Activated naive CD4-positive, alpha-beta T cell treated with anti-CD3 and anti-CD28 coated beads, Interleukin-2, amount 50 U/mL, for 24 hours (primary cell): Measurements from ENCODE around the gene IGF1.
"Not testable (repeated sequence)": the region's sequence is repeated elsewhere in the genome, so short reads cannot be mapped to it uniquely, and the experiment has no call there.

ENCODE experiments used
- H3K27ac Mint-ChIP-seq: one replicate; pipeline ENCODE4 v1.8.0; 2021; ENCODE audit warnings: mild to moderate bottlenecking, mixed read lengths
- H3K27me3 Mint-ChIP-seq: one replicate; pipeline ENCODE4 v1.8.0; 2021; ENCODE audit warnings: mixed read lengths
- H3K36me3 Mint-ChIP-seq: one replicate; pipeline ENCODE4 v1.8.0; 2021; ENCODE audit warnings: mixed read lengths
- H3K4me1 Mint-ChIP-seq: one replicate; pipeline ENCODE4 v1.8.0; 2021; ENCODE audit warnings: mixed read lengths
- H3K4me3 Mint-ChIP-seq: one replicate; pipeline ENCODE4 v1.8.0; 2021; ENCODE audit warnings: mild to moderate bottlenecking, mixed read lengths
- H3K9me3 Mint-ChIP-seq: one replicate; pipeline ENCODE4 v1.8.0; 2021; ENCODE audit warnings: mixed read lengths

IGF1 gene

GRCh38 chr12:102454330-102454729, 26.0 kb downstream of the IGF1 start:
- Mint-ChIP-seq H3K9me3 (no peaks in the 10 kb centered on the region), H3K27me3 (peaks cover 3% of the 10 kb centered on the region), H3K4me3 (no peak overlapping the region), H3K4me1 (no peaks in the 10 kb centered on the region), H3K36me3 (no peaks in the 10 kb centered on the region), H3K27ac (no peak overlapping the region)

- H3K9me3 Mint-ChIP-seq, result no peaks in the 10 kb centered on the region
- no peak overlapping the region for H3K27ac Mint-ChIP-seq
- H3K27me3 Mint-ChIP-seq, result no peaks in the 10 kb centered on the region
- H3K4me3 Mint-ChIP-seq, result no peak overlapping the region
- H3K36me3 Mint-ChIP-seq, result no peaks in the 10 kb centered on the region
- no peaks in the 10 kb centered on the region for H3K4me1 Mint-ChIP-seq
Observed at GRCh38 chr12:102452605-102453004, 27.8 kb downstream of the IGF1 start.

- not testable (repeated sequence) for H3K4me3 Mint-ChIP-seq, H3K36me3 Mint-ChIP-seq, H3K27ac Mint-ChIP-seq, H3K4me1 Mint-ChIP-seq, H3K27me3 Mint-ChIP-seq, H3K9me3 Mint-ChIP-seq
Observed at GRCh38 chr12:102449018-102449417, 31.3 kb downstream of the IGF1 start.

GRCh38 chr12:102447426-102447825, 32.9 kb downstream of the IGF1 start:
- not testable (repeated sequence) for H3K9me3 Mint-ChIP-seq, H3K4me1 Mint-ChIP-seq, H3K27me3 Mint-ChIP-seq, H3K36me3 Mint-ChIP-seq, H3K27ac Mint-ChIP-seq, H3K4me3 Mint-ChIP-seq

- H3K36me3 Mint-ChIP-seq, result no peaks in the 10 kb centered on the region
- no peak overlapping the region for H3K4me3 Mint-ChIP-seq
- no peak overlapping the region for H3K27ac Mint-ChIP-seq
- H3K4me1 Mint-ChIP-seq, result no peaks in the 10 kb centered on the region
- H3K9me3 Mint-ChIP-seq, result peaks cover 4% of the 10 kb centered on the region
- peaks cover 2% of the 10 kb centered on the region for H3K27me3 Mint-ChIP-seq
Observed at GRCh38 chr12:102444707-102445106, 35.7 kb downstream of the IGF1 start.

- Mint-ChIP-seq H3K36me3 (no peaks in the 10 kb centered on the region), H3K27me3 (peaks cover 2% of the 10 kb centered on the region), H3K27ac (no peak overlapping the region), H3K4me3 (no peak overlapping the region), H3K4me1 (no peaks in the 10 kb centered on the region), H3K9me3 (peaks cover 4% of the 10 kb centered on the region)
Observed at GRCh38 chr12:102444093-102444492, 36.3 kb downstream of the IGF1 start.

GRCh38 chr12:102441077-102441596, 39.2 kb downstream of the IGF1 start:
- Mint-ChIP-seq H3K9me3 (no peaks in the 10 kb centered on the region), H3K4me3 (no peak overlapping the region), H3K4me1 (no peaks in the 10 kb centered on the region), H3K36me3 (no peaks in the 10 kb centered on the region), H3K27ac (no peak overlapping the region), H3K27me3 (no peaks in the 10 kb centered on the region)

GRCh38 chr12:102439426-102440405, 40.6 kb downstream of the IGF1 start:
- peaks cover 1% of the 10 kb centered on the region for H3K27me3 Mint-ChIP-seq
- no peaks in the 10 kb centered on the region for H3K36me3 Mint-ChIP-seq
- no peaks in the 10 kb centered on the region for H3K4me1 Mint-ChIP-seq
- no peaks in the 10 kb centered on the region for H3K9me3 Mint-ChIP-seq
- no peak overlapping the region for H3K4me3 Mint-ChIP-seq
- no peak overlapping the region for H3K27ac Mint-ChIP-seq

GRCh38 chr12:102438827-102439210, 41.5 kb downstream of the IGF1 start:
- Mint-ChIP-seq H3K9me3 (no peaks in the 10 kb centered on the region), H3K27ac (no peak overlapping the region), H3K27me3 (peaks cover 1% of the 10 kb centered on the region), H3K4me3 (no peak overlapping the region), H3K36me3 (no peaks in the 10 kb centered on the region), H3K4me1 (no peaks in the 10 kb centered on the region)

- Mint-ChIP-seq H3K27me3 (peaks cover 1% of the 10 kb centered on the region), H3K27ac (no peak overlapping the region), H3K36me3 (no peaks in the 10 kb centered on the region), H3K9me3 (no peaks in the 10 kb centered on the region), H3K4me3 (no peak overlapping the region), H3K4me1 (no peaks in the 10 kb centered on the region)
Observed at GRCh38 chr12:102438047-102438826, 42.1 kb downstream of the IGF1 start.

- no peaks in the 10 kb centered on the region for H3K36me3 Mint-ChIP-seq
- H3K27me3 Mint-ChIP-seq, result peaks cover 2% of the 10 kb centered on the region
- H3K27ac Mint-ChIP-seq, result no peak overlapping the region
- no peaks in the 10 kb centered on the region for H3K9me3 Mint-ChIP-seq
- no peaks in the 10 kb centered on the region for H3K4me1 Mint-ChIP-seq
- no peak overlapping the region for H3K4me3 Mint-ChIP-seq
Observed at GRCh38 chr12:102437511-102437910, 42.9 kb downstream of the IGF1 start.

- Mint-ChIP-seq H3K4me3 (no peak overlapping the region), H3K27ac (no peak overlapping the region), H3K27me3 (peaks cover 5% of the 10 kb centered on the region), H3K4me1 (no peaks in the 10 kb centered on the region), H3K9me3 (no peaks in the 10 kb centered on the region), H3K36me3 (no peaks in the 10 kb centered on the region)
Observed at GRCh38 chr12:102436867-102437266, 43.5 kb downstream of the IGF1 start.

- H3K27me3 Mint-ChIP-seq, result peaks cover 5% of the 10 kb centered on the region
- H3K4me3 Mint-ChIP-seq, result no peak overlapping the region
- no peaks in the 10 kb centered on the region for H3K9me3 Mint-ChIP-seq
- H3K27ac Mint-ChIP-seq, result no peak overlapping the region
- H3K4me1 Mint-ChIP-seq, result no peaks in the 10 kb centered on the region
- no peaks in the 10 kb centered on the region for H3K36me3 Mint-ChIP-seq
Observed at GRCh38 chr12:102435827-102436436, 44.4 kb downstream of the IGF1 start.

- Mint-ChIP-seq H3K4me3 (no peak overlapping the region), H3K27ac (no peak overlapping the region)
Observed at GRCh38 chr12:102433304-102433703, 47.1 kb downstream of the IGF1 start.

GRCh38 chr12:102430661-102431060, 49.7 kb downstream of the IGF1 start:
- Mint-ChIP-seq H3K36me3 (no peaks in the 10 kb centered on the region), H3K4me1 (no peaks in the 10 kb centered on the region), H3K9me3 (no peaks in the 10 kb centered on the region)

More at GRCh38 chr12:102433304-102433703, 47.1 kb downstream of the IGF1 start:
- Mint-ChIP-seq H3K4me1 (no peaks in the 10 kb centered on the region), H3K27me3 (peaks cover 5% of the 10 kb centered on the region), H3K9me3 (no peaks in the 10 kb centered on the region), H3K36me3 (no peaks in the 10 kb centered on the region)

More at GRCh38 chr12:102430661-102431060, 49.7 kb downstream of the IGF1 start:
- Mint-ChIP-seq H3K4me3 (no peak overlapping the region), H3K27ac (no peak overlapping the region), H3K27me3 (peaks cover 5% of the 10 kb centered on the region)
